Activated T-helper 1 cell treated with Interleukin-2 at 50 U/mL for 16 hours (primary cell): ENCODE data around the gene ZNF625.
"Not testable (repeated sequence)": the region's sequence is repeated elsewhere in the genome, so short reads cannot be mapped to it uniquely, and the experiment has no call there.

Experiments used
- DNase-seq: peaks from one replicate; pipeline ENCODE4 v3.0.0-alpha.2; 2020; ENCODE audit warnings: low read depth

Gene ZNF625

DNA sequence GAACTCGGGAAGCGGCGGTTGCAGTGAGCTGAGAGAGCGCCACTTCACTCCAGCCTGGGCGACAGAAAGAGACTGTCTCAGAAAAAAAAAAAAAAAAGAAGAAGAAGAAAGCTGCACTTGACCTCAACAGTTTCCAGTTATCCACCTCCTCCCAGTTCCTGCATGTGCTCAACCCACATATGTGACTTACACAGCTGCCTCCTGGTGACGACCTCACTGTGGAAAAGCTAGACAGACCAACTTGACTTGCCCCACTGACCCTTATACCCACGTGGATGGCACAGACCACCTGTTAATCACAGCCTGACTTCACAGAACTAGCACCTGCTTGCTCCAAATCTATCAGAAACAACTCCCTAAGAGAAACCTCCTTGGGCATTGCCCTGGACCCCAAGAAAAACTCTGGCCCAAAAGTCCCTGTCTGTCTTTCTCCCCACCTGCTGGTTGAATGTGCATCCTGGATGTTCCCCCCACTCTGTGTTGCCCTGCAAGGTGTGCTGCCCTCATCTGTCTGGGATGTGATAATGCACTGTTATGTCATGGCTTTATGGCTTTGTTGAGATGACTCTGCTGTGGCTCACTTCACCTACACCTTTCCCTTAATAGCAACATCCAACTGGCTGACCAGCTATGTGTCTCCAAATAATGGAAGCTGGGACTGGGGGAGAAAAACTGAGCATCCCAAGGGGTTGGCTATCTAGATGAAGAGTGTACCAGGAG lies 19.2 kb downstream of the ZNF625 start:
- no peak for DNase-seq

DNA sequence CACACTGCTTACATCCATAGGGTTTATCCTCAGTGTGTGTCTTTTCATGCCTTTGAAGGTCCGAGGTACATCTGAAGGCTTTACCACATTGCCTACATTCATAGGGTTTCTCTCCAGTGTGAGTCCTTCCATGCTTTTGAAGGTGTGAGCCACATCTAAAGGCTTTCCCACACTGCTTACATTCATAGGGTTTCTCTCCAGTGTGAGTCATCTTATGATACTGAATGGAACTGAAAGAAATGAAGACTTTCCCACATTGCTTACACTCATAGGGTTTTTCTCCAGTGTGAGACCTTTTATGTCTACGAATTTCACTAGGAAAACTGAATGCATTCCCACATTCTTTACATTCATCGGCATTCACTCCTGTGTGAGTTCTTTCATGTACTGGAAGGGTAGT lies 23.5 kb downstream of the ZNF625 start:
- DNase-seq = no peak

DNA sequence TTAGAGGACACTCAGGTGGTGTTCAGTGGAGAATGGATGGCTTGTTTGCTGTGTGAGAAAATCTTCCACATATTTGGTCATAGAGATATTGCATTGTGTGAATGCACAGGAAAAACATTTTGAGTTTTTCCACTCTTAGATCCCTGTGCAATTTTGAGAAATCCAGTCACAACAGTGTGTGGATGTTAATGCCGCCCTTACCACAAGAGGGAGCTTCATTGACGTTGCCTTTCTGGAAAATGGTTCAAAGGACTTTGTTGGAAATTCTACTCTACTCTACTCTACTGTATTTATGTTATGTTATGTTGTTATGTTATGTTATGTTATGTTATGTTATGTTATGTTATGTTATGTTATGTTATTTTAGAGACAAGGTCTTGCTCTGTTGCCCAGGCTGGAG lies 29.8 kb downstream of the ZNF625 start:
- no peak for DNase-seq

DNA sequence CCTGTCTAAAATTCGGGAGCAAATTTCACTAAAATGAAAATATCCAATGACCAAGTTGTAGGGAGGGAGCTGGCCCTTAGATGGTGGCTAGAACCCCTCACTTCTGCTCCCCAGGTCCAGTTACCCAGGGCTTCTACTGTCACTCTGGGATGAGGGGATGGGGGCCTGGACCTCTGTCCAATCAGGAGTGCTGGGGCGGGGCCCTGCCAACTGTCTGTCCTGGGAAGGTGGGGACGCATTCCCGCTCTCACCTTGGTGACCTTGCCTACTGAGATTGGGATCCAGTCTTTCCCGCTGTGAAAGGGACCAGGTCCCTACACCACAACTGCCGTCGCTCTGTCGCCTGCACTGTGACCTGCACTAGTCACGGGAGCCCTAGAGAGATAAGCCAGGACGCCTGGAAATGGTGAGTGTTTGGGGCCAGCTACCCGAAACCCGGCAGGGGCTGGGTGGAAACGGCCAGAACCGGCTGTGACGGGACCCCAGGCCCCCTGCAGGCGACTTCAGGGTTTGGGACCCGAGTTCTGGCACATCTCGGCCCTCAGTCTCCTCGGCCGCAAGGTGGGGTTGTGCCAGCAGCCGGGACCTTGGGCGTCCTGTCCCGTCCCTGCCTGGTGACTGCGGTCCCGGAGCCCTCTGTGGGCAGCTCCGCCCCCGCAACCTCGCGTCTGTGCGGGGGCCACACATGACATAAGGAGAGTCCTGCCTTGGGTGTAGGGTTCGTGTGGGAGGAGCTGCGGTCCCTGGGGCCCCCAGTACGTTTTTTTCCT lies 39.1 kb downstream of the ZNF625 start:
- no peak for DNase-seq

DNA sequence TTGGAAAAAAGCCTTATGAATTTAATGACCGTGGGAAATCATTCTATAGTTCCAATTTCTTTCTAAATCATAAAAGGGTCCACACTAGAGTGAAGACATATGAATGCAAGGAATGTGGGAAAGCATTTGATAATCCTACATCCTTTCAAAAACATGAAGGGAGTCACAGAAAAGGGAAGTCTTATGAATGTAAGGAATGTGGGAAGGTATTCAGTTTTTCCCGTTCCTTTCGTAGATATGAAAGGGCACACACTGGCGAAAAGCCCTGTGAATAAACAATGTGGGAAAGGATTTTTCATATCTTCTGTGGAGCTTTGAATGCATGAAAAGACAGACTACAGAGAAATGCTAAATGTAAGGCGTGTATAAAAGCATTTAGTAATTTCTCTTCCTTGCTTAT lies 43.4 kb downstream of the ZNF625 start:
- DNase-seq = no peak

DNA sequence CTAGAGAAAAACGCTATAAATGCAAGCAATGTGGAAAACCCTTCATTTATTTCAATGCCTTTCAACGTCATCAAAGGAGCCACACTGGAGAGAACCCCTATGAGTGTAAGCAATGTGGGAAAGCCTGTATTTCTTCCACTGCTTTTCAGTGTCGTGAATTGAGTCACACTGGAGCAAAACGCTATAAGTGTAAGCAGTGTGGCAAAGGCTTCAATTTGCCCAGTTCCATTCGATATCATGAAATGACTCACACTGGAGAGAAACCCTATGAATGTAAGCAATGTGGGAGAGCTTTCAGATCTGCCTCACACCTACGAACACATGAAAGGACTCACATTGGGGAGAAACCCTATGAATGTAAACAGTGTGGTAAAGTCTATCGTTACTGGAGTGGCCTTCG lies 43.8 kb downstream of the ZNF625 start:
- DNase-seq = no peak

DNA sequence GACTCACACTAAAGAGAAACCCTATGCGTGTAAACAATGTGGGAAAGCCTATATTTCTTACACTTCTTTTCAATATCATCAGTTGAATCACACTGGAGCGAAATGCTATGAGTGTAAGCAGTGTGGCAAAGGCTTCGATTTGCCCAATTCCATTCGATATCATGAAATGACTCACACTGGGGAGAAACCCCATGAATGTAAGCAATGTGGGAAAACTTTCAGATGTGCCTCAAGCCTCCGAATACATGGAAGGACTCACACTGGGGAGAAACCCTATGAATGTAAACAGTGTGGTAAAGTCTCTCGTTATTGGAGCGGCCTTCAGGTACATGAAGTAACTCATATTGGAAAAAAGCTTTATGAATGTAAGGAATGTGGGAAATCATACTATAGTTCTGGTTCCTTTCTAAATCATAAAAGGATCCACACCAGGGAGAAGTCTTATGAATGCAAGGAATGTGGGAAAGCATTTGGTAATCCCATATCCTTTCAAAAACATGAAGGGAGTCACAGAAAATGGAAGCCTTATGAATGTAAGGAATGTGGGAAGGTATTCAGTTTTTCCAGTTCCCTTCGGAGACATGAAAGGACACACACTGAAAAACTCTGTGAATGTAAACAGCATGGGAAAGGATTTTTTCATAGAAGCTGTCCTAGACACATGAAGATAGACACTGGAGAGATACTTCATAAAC lies 44.4 kb downstream of the ZNF625 start:
- DNase-seq = no peak

DNA sequence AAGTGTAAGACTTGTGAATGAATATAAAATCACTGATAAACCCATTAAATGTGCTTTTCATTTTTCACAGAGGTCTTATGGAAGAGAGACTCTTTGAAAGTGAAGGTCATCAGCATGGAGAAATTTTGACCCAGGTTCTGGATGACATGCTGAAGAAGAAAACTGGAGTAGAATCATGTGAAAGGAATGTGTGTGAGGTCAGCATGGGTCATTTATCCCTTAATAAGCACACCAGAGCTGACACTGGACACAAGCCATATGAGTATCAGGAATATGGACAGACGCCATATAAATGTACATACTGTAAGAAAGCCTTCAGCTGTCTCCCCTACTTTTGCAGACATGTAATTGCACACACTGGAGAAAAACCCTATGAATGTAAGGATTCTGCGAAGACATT lies 45.4 kb downstream of the ZNF625 start:
- DNase-seq = no peak

DNA sequence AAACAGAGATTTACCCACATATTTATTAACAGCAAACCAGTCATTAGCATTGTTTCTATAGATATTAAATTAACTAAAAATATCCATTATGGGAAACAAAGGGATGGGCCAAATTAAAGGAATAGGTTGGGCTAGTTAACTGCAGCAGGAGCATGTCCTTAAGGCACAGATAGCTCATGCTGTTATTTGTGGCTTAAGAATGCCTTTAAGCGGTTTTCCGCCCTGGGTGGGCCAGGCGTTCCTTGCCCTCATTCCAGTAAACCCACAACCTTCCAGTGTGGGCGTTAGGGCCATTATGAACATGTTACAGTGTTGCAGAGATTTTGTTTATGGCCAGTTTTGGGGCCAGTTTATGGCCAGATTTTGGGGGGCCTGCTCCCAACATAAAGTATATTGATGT lies 52.6 kb downstream of the ZNF625 start:
- DNase-seq = not testable (repeated sequence)

DNA sequence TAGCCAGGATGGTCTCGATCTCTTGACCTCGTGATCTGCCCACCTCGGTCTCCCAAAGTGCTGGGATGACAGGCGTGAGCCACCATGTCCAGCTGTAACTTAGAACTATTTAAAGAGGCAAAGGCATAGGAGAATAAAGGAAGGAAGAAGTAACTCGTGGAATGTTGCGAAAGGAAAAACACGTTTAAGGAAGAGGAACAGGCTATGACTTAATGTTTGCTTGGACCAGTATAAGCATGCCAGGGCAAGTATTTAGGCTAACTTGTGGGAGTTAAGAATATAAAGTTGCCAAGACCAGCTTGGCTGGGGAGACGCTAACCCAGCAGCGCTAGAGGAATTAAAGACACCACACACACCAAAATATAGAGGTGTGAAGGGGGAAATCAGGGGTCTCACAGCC lies 58.5 kb downstream of the ZNF625 start:
- no peak for DNase-seq

DNA sequence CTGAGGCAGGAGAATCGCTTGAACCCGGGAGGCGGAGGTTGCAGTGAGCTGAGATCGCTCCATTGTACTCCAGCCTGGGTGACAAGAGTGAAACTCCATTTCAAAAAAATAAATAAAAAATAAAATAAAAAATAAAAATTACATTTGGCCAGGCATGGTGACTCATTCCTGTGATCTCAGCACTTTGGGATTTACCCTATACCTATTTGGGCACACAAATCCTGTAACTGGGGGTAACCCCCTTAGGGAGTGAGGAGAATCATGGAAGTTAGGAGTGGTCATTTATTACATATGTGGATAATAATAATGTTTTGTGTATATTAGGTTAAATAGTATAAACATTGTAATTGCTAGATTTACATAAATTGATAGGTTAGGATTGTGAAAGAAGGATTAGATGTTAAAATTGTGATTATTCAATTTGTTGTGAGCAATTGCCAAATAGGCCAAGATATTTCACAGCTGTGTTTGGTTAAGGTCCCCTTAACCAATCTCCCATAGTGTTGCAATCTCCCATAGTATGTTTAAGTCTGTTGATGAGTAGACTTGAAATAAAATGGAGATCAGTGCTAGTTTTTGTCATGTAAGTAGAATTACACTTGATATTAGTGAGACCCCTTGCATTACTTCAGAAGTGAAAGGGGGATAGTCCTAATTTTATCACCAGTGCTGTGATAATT lies 61.3 kb downstream of the ZNF625 start:
- no peak for DNase-seq
